Central memory CD8-positive, alpha-beta T cell (primary cell): ENCODE measurements around the gene GARIN3.

Experiments used
- ATAC-seq: fragments of 150-1000 bp; cut with Tn5 transposase; replicated peaks from 2 replicates; pipeline ENCODE4 v1.10.0; 2022; ENCODE audit warnings: mild to moderate bottlenecking, moderate FRiP score, moderate number of reproducible peaks; ENCODE audit not compliant: poor library complexity, severe bottlenecking; ENCODE audit errors: extremely low read depth
- DNase-seq, 2 donors: peaks; one replicate each; pipeline ENCODE4 v3.0.0; 2021; ENCODE audit warnings: low spot score in 2 of 2
- H3K27ac Mint-ChIP-seq: one replicate; pipeline ENCODE4 v1.8.0; 2022; ENCODE audit warnings: low read depth, mild to moderate bottlenecking, moderate library complexity, mixed read lengths
- H3K27me3 Mint-ChIP-seq: one replicate; pipeline ENCODE4 v1.8.0; 2022; ENCODE audit warnings: mixed read lengths
- H3K36me3 Mint-ChIP-seq: one replicate; pipeline ENCODE4 v1.8.0; 2022; ENCODE audit warnings: mild to moderate bottlenecking, moderate library complexity, mixed read lengths; ENCODE audit not compliant: insufficient read depth
- H3K4me1 Mint-ChIP-seq: one replicate; pipeline ENCODE4 v1.8.0; 2022; ENCODE audit warnings: mixed read lengths
- H3K4me3 Mint-ChIP-seq: one replicate; pipeline ENCODE4 v1.8.0; 2022; ENCODE audit warnings: mild to moderate bottlenecking, moderate library complexity, mixed read lengths
- H3K9me3 Mint-ChIP-seq: one replicate; pipeline ENCODE4 v1.8.0; 2022; ENCODE audit warnings: mixed read lengths

Gene GARIN3

GRCh38 chr5:157180374-157181264, 14.6 kb upstream of the GARIN3 start, which contains the start of gene ITK:
ITK (plus strand) TSS chr5:157180840; CDS start chr5:157180978, 138 bp downstream.
- Mint-ChIP-seq H3K27me3 (no peaks in the 10 kb centered on the region), H3K4me1 (peaks cover 50% of the 10 kb centered on the region), H3K9me3 (no peaks in the 10 kb centered on the region), H3K36me3 (peaks cover 26% of the 10 kb centered on the region), H3K27ac (peak within 1 kb of the TSS; percentile 95), H3K4me3 (peak within 1 kb of the TSS; percentile 85)
- ATAC-seq, result peak; percentile 84
- peak in 1 of 2 donors; percentile 51 for DNase-seq

DNA sequence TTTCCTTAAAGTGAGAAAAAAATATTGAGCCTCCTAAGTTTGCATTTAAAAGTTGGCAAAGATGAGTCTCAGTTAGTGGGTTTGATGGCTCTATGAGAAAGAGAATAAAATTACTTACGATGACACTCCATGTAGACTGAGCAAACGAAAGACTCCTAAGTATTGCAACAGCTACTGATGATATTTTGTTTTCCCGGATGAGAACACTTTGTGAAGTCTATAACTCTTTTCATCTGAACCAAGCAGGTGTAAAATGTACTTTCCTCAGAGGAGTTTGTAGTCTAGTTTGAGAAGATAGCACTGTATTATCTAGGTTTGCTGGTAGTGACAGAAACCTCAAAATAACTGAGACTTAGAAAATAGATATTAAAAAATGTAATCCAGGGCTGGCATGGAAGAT, 12.9 kb upstream of the GARIN3 start:
- Mint-ChIP-seq H3K27me3 (no peaks in the 10 kb centered on the region), H3K9me3 (no peaks in the 10 kb centered on the region), H3K36me3 (peaks cover 11% of the 10 kb centered on the region), H3K4me3 (peak overlapping the region; percentile 67), H3K27ac (peak overlapping the region; percentile 95), H3K4me1 (peaks cover 45% of the 10 kb centered on the region)
- no peak for DNase-seq
- ATAC-seq, result no peak

- no peak for DNase-seq
- peak overlapping the region; percentile 95 for H3K27ac Mint-ChIP-seq
- H3K9me3 Mint-ChIP-seq, result no peaks in the 10 kb centered on the region
- peaks cover 5% of the 10 kb centered on the region for H3K36me3 Mint-ChIP-seq
- no peak for ATAC-seq
- H3K4me1 Mint-ChIP-seq, result peaks cover 40% of the 10 kb centered on the region
- no peaks in the 10 kb centered on the region for H3K27me3 Mint-ChIP-seq
- H3K4me3 Mint-ChIP-seq, result peak overlapping the region; percentile 67
Observed at GRCh38 chr5:157177953-157178352, 11.9 kb upstream of the GARIN3 start.

GRCh38 chr5:157175071-157175612, 9.1 kb upstream of the GARIN3 start:
- no peak for ATAC-seq
- Mint-ChIP-seq H3K27ac (no peak overlapping the region), H3K27me3 (no peaks in the 10 kb centered on the region), H3K9me3 (peaks cover 6% of the 10 kb centered on the region), H3K4me3 (no peak overlapping the region), H3K36me3 (peaks cover 3% of the 10 kb centered on the region), H3K4me1 (peaks cover 58% of the 10 kb centered on the region)
- no peak for DNase-seq

- Mint-ChIP-seq H3K9me3 (peaks cover 6% of the 10 kb centered on the region), H3K4me1 (peaks cover 34% of the 10 kb centered on the region), H3K27ac (peak overlapping the region; percentile 63), H3K36me3 (no peaks in the 10 kb centered on the region), H3K4me3 (peak overlapping the region; percentile 17), H3K27me3 (no peaks in the 10 kb centered on the region)
- DNase-seq (peak in 1 of 2 donors; percentile 54), ATAC-seq (peak; percentile 97)
Observed at GRCh38 chr5:157172403-157172802, 6.3 kb upstream of the GARIN3 start.

- no peaks in the 10 kb centered on the region for H3K36me3 Mint-ChIP-seq
- H3K27me3 Mint-ChIP-seq, result no peaks in the 10 kb centered on the region
- no peak for DNase-seq
- peaks cover 39% of the 10 kb centered on the region for H3K4me1 Mint-ChIP-seq
- no peak for ATAC-seq
- no peak overlapping the region for H3K27ac Mint-ChIP-seq
- no peak overlapping the region for H3K4me3 Mint-ChIP-seq
- H3K9me3 Mint-ChIP-seq, result peaks cover 6% of the 10 kb centered on the region
Observed at GRCh38 chr5:157168286-157168685, 2.2 kb upstream of the GARIN3 start.

- Mint-ChIP-seq H3K27me3 (no peaks in the 10 kb centered on the region), H3K4me3 (no peak overlapping the region), H3K27ac (peak overlapping the region; percentile 62), H3K36me3 (no peaks in the 10 kb centered on the region), H3K4me1 (peaks cover 29% of the 10 kb centered on the region), H3K9me3 (peaks cover 6% of the 10 kb centered on the region)
- DNase-seq (no peak), ATAC-seq (no peak)
Observed at GRCh38 chr5:157167214-157167621, 1.2 kb upstream of the GARIN3 start.

DNA sequence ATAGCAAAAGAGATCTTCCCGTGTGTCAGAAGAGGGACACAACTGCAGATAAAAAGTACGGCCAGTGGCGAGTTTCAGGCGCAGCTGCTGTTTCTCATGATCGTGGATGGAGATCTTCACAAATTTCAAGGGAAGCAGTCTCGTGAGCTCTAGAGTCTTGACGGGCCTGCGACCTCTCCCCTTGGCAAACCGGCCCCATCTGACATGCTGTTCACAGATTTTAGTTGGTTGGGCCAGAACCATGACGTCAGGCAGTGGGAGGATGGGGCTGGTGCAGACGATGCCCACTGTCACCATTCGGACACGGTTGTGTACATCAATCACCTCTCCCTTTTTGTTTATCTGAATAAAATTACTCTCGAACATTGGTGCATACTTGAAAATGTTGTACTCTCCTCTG, 396 bp downstream of the GARIN3 start:
- peaks cover under 1% of the 10 kb centered on the region for H3K9me3 Mint-ChIP-seq
- H3K27ac Mint-ChIP-seq, result no peak overlapping the region
- H3K4me3 Mint-ChIP-seq, result no peak overlapping the region
- ATAC-seq (no peak), DNase-seq (no peak)
- no peaks in the 10 kb centered on the region for H3K27me3 Mint-ChIP-seq
- H3K4me1 Mint-ChIP-seq, result peaks cover 16% of the 10 kb centered on the region
- no peaks in the 10 kb centered on the region for H3K36me3 Mint-ChIP-seq

DNA sequence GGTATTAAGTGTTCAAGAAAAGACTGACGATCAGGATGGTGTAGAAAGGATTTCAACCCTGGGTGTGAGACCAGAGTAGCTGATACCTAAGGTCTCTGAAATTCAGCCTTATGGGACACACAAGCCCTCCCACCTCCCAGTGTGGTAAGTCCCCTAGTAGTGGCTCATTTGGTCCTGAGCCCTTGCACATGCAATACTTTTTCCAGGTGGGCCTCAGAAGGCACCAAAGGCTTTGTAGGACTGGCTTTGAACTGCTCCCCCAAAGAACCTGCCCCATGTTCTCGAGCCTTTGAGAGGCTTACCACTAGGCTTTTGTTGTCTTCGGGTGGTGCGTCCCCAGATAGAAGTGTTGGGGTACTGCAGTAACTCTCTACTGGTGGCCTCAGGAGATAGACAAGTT, 803 bp downstream of the GARIN3 start:
- Mint-ChIP-seq H3K36me3 (no peaks in the 10 kb centered on the region), H3K27me3 (no peaks in the 10 kb centered on the region), H3K9me3 (no peaks in the 10 kb centered on the region), H3K4me3 (no peak overlapping the region), H3K4me1 (peaks cover 14% of the 10 kb centered on the region), H3K27ac (no peak overlapping the region)
- ATAC-seq (no peak), DNase-seq (no peak)

- peaks cover 2% of the 10 kb centered on the region for H3K36me3 Mint-ChIP-seq
- H3K27me3 Mint-ChIP-seq, result no peaks in the 10 kb centered on the region
- no peaks in the 10 kb centered on the region for H3K9me3 Mint-ChIP-seq
- no peak overlapping the region for H3K27ac Mint-ChIP-seq
- ATAC-seq (no peak), DNase-seq (no peak)
- H3K4me3 Mint-ChIP-seq, result no peak overlapping the region
- peaks cover 21% of the 10 kb centered on the region for H3K4me1 Mint-ChIP-seq
Observed at GRCh38 chr5:157164521-157164920, 1.5 kb downstream of the GARIN3 start.

DNA sequence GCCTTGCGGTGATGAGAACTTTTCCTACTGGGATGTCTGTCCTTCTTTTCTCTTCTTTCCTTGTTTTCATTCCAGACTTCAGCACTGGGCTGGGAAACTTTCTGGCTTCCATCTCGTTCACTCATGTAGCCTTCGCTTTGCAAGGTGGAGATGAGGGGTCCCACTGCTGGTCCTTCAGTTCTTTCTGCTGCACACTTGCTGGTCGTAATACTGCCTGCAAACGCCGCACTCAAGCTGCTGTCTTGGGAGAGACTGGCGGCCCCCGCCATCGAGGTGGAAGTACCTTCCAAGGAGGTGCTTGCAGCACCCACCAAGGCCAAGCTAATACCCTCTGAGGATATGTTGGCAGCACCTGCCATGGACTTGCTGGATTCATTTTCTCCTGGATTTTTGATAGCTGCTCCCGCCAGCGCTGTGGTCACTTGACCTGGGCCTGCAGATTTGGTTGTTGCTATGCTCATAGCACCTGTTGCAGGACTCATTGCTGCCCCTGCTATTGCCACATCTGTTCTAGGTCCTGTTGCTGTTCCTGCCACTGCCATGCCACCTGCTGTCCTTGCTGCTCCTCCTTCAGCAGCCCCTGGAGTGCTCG, 3.0 kb downstream of the GARIN3 start:
- no peak overlapping the region for H3K4me3 Mint-ChIP-seq
- H3K27me3 Mint-ChIP-seq, result no peaks in the 10 kb centered on the region
- H3K4me1 Mint-ChIP-seq, result peaks cover 29% of the 10 kb centered on the region
- ATAC-seq, result no peak
- peaks cover 5% of the 10 kb centered on the region for H3K36me3 Mint-ChIP-seq
- H3K9me3 Mint-ChIP-seq, result no peaks in the 10 kb centered on the region
- DNase-seq, result no peak
- H3K27ac Mint-ChIP-seq, result no peak overlapping the region

GRCh38 chr5:157161996-157162395, 4.1 kb downstream of the GARIN3 start:
- DNase-seq (no peak), ATAC-seq (no peak)
- no peaks in the 10 kb centered on the region for H3K9me3 Mint-ChIP-seq
- H3K27me3 Mint-ChIP-seq, result no peaks in the 10 kb centered on the region
- no peak overlapping the region for H3K4me3 Mint-ChIP-seq
- no peak overlapping the region for H3K27ac Mint-ChIP-seq
- peaks cover 26% of the 10 kb centered on the region for H3K4me1 Mint-ChIP-seq
- H3K36me3 Mint-ChIP-seq, result peaks cover 5% of the 10 kb centered on the region

GRCh38 chr5:157160001-157160400, 6.1 kb downstream of the GARIN3 start:
- H3K27ac Mint-ChIP-seq, result peak overlapping the region; percentile 94
- DNase-seq, result peak in 1 of 2 donors; percentile 38
- peak; percentile 80 for ATAC-seq
- H3K9me3 Mint-ChIP-seq, result no peaks in the 10 kb centered on the region
- no peaks in the 10 kb centered on the region for H3K27me3 Mint-ChIP-seq
- peak overlapping the region; percentile 63 for H3K4me3 Mint-ChIP-seq
- H3K4me1 Mint-ChIP-seq, result peaks cover 36% of the 10 kb centered on the region
- H3K36me3 Mint-ChIP-seq, result peaks cover 7% of the 10 kb centered on the region
